ENCODE data around the gene GABRB1.

GABRB1 gene

DNA sequence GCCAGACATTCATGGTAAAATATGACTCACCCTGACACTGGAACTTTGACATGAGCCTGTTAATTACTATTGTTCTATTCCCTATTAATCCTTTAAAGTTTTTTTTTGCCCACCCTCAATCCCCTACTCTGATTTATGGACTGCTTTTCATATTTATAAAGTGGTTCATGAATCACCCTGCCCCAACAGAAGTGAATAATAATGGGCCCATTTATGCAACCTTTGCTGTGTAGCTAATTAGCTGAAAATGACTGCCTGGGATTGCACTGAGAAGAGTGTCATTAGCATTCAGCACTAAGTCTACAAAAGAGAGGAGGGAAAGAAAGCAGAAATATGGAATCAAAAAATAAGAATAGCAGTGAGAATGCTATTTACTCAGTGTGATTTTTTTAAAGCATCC, 277.8 kb downstream of the GABRB1 start:
- H3K4me3 ChIP-seq (ENCODE audit: low read length), result no peak overlapping the region
- TF ChIP-seq ZNF274 (IDR thresholded peaks at IDR 0.05; ENCODE audit: low read depth, low read length), result no peak

DNA sequence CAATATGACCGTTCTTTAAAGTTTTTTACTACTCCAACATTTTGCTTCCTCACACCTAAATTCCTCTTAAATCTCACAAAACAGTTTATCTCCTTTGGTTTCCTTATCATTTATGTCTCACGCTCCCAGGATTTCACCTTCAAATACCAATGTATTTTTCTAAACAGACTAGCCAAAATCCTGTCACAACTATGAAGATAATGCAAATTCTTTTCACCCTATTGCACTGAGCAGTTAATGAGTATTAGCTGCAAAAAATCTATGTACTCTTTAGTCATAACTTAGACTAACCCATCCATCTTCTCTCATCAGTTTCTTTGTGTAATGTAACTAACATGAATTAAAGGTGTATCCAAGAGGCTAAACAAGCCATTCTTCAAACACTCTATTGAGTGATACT, 280.8 kb downstream of the GABRB1 start:
- TF ChIP-seq ZNF274 (IDR thresholded peaks at IDR 0.05; ENCODE audit: low read depth, low read length), result no peak
- H3K4me3 ChIP-seq (ENCODE audit: low read length), result no peak overlapping the region

DNA sequence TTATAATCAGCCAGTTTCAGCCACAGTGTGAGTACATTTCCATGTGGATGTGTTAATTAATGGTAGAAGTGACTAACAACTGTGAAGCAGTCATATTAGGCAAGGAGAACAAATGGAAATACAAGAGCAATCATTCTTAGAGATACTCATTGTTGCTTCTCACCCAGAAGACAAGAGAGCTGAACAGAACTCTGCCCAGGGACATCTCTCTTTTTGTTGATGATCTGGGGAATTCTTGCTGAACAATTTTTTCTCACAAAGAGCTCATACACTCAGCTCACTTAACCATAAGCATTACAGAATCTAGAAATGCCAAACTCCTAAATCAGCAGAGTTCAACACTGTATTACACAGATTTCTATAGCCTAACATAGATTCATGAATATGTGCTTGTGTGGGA, 282.0 kb downstream of the GABRB1 start:
- no peak for TF ChIP-seq ZNF274 (IDR thresholded peaks at IDR 0.05; ENCODE audit: low read depth, low read length)
- no peak overlapping the region for H3K4me3 ChIP-seq (ENCODE audit: low read length)

DNA sequence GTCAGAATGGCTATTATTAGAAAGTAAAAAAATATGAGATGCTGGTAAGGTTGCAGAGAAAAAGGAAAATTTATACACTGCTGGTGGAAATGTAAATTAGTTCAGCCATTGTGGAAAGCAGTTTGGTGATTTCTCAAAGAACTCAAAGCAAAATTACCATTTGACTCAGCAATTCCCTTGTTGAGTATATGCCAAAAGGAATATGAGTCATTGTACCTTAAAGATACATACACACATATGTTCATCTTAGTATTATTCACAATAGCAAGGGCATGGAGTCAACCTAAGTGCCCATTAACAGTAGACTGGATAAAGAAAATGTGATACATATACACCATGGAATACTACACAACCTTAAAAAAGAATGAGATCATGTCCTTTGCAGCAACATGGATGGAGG, 284.0 kb downstream of the GABRB1 start:
- no peak overlapping the region for H3K4me3 ChIP-seq (ENCODE audit: low read length)
- TF ChIP-seq ZNF274 (IDR thresholded peaks at IDR 0.05; ENCODE audit: low read depth, low read length), result no peak

DNA sequence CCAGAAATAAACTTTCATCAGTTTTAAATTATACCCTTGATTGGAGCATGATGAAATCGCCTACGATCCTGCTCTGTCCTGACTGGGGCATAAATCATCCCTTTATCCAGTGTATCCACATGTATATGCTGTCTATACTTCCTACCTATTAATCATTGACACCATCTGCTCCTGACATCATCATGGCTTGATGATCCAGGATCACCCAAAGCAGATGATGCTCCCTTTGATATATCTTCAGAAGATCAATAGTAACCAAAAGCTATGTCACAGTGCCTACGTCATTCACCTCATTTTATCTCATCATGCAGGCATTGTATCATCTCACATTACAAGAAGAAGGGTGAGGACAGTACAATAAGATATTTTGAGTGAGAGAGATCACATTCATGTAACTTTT, 294.7 kb downstream of the GABRB1 start:
- H3K4me3 ChIP-seq (ENCODE audit: low read length), result no peak overlapping the region
- no peak for TF ChIP-seq ZNF274 (IDR thresholded peaks at IDR 0.05; ENCODE audit: low read depth, low read length)

DNA sequence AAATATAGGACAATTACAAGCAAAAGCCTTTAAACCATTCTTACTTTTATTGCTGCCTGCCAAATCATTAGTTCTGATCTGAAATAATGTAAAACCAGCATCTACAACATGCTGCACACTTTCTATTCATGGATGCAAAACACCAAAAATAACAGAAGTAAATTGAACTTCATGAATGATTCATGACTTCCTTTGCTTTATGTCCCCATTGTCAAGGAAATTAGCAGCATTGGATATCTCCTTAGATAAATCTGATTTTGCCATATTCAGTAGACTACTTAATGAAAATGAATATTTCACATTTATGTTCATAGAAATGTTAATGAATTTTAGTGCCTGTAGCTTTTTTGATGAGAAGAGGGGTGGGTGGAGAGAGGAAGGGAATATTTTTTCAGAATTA, 299.5 kb downstream of the GABRB1 start:
- no peak overlapping the region for H3K4me3 ChIP-seq (ENCODE audit: low read length)
- no peak for TF ChIP-seq ZNF274 (IDR thresholded peaks at IDR 0.05; ENCODE audit: low read depth, low read length)

DNA sequence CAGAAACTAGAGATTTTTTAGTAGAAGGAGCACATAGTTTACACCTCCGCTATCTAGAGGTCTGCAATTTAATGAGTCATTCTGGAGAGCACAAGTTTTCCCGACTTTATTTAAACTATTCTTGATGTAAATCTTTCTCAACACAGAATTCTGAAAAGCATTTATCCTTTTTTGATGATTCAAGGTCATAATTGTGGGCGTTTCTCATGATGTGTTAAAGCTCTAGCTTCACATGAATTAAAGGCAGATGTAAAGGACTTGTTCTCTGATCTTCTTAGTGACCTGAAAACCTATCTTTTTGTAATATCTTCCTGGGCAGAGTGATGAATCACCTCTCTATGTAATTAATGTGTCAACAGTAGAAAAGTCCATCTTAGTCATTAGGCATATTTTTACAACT, 303.3 kb downstream of the GABRB1 start:
- H3K4me3 ChIP-seq (ENCODE audit: low read length), result no peak overlapping the region
- no peak for TF ChIP-seq ZNF274 (IDR thresholded peaks at IDR 0.05; ENCODE audit: low read depth, low read length)

DNA sequence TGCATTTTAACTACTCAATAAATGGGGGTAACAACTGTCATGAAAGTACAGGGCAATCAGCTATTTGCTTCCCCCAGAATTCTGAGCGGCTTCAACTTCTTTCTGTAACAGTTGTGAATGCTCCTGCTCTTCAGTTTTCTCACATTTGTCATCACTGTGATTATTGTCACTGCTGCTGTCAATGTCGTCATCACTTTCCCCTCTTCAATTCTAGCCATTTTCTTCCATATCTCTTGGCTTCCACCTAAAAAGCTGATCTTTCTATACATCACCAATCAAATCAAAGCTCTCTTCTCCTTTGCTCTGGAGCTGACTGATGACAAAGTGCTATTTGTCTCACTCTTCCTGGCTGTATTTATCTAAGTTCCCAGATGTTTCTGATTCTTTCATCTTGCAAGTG, 306.5 kb downstream of the GABRB1 start:
- H3K4me3 ChIP-seq (ENCODE audit: low read length), result no peak overlapping the region
- no peak for TF ChIP-seq ZNF274 (IDR thresholded peaks at IDR 0.05; ENCODE audit: low read depth, low read length)

DNA sequence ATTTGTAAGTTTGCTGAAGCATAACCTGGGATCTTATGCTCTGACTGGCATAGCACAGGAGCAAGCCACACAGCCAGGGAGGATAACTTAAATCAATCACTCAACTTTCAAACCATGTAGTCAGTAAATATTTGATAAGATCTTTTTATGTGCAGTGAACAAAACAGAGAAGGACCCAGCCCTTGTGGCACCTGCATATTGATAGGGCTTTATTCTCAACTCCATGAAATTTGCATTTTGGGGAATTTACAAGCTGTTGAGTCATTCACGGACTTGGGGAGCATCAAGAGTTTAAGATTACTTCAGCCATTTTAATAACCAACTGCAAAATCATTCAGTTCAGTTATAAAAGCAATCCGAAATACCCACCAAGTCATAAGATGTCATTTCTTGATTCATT, 309.5 kb downstream of the GABRB1 start:
- TF ChIP-seq ZNF274 (IDR thresholded peaks at IDR 0.05; ENCODE audit: low read depth, low read length), result no peak
- H3K4me3 ChIP-seq (ENCODE audit: low read length), result no peak overlapping the region

DNA sequence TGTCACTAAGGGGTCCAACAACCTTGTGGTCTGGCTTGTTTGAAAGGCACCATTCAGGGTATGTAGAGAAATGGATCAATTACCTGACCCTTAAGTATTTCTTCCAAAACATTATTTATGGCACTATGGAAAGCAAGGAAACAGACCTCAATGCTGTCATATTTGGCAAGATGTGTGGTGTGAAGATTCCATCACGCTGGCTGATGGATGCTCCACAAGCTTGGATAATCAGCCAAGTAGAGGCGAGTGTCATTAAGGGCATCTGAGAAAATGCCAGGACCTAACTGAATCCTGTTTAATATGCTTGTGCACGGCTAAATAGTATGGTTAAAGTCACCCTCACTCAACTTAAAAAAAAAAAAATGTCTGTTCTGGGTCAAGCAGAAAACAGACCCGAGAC, 311.4 kb downstream of the GABRB1 start:
- no peak overlapping the region for H3K4me3 ChIP-seq (ENCODE audit: low read length)
- no peak for TF ChIP-seq ZNF274 (IDR thresholded peaks at IDR 0.05; ENCODE audit: low read depth, low read length)

DNA sequence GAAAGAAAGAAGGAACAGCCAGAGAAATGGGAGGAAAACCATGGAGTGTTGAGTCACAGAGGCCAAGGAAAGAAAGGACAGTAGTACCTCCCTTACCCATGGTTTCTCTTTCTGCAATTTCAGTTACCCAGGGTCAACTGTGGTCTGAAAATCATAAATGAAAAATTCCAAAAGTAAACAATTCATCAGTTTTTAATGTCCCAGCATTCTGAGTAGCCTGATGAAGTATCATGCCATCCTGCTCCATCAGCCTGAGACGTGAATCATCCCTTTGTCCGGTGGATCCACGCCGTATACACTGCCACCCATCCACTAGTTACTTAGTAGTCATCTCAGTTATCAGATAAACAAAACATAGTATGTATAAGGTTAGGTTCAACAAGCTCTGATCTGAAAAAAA, 318.0 kb downstream of the GABRB1 start:
- H3K4me3 ChIP-seq (ENCODE audit: low read length), result no peak overlapping the region
- no peak for TF ChIP-seq ZNF274 (IDR thresholded peaks at IDR 0.05; ENCODE audit: low read depth, low read length)

DNA sequence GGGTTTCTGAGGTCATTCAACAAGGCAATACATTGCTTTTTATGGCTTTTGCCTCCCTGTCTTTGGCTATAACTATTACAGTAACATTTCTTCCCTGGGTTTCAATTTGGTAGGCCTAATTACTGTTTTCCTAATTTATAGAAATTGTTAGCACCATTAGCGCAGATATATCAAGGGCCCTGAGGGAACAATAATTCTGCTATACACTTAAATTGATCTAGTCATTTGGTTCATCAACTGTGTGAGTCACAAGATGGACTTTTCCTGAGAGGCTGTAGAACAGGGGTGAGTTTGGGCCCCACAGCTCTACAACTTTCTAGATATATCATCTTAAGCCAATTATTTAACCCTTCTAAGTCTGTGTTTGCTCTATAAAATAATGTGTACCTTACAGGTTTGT, 324.2 kb downstream of the GABRB1 start:
- no peak overlapping the region for H3K4me3 ChIP-seq (ENCODE audit: low read length)
- TF ChIP-seq ZNF274 (IDR thresholded peaks at IDR 0.05; ENCODE audit: low read depth, low read length), result no peak

DNA sequence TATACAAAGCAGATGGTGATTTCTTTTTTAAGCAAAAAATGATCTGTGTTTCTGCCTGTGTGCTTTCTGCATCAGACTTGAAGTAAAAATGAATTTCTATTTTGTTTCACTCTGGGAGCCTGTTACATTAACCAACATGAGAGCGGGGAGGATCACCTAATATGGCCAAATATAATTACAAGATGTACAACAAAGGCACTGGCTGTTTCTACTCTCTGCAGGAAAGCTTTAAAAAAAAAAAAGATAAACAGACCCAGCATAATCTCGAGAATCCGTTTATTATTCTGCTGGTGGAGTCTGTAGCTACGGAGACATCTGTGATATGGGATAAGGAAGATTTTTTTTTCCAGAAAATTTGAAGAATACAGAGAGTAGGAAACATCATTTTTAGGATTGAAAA, 328.5 kb downstream of the GABRB1 start:
- H3K4me3 ChIP-seq (ENCODE audit: low read length), result no peak overlapping the region
- no peak for TF ChIP-seq ZNF274 (IDR thresholded peaks at IDR 0.05; ENCODE audit: low read depth, low read length)

DNA sequence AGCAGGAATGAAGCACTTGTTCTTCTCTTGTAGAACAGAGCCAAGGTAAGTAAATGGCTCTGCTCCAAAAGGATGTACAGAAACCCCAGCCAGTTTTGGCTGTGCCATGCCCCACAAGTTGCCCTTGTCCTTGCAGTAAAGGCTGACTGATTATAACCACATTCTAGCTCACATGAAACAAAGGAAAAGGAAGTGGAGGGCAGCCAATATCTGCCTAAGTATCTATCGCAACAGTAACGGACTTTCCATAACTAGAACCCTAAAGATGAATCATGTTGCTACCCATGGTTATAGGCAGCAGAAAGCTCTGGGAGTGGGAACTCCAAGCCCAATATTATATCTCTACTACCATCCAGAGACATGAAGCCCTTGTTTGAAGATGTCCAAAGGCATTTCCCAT, 336.4 kb downstream of the GABRB1 start:
- H3K4me3 ChIP-seq (ENCODE audit: low read length), result no peak overlapping the region
- TF ChIP-seq ZNF274 (IDR thresholded peaks at IDR 0.05; ENCODE audit: low read depth, low read length), result no peak

DNA sequence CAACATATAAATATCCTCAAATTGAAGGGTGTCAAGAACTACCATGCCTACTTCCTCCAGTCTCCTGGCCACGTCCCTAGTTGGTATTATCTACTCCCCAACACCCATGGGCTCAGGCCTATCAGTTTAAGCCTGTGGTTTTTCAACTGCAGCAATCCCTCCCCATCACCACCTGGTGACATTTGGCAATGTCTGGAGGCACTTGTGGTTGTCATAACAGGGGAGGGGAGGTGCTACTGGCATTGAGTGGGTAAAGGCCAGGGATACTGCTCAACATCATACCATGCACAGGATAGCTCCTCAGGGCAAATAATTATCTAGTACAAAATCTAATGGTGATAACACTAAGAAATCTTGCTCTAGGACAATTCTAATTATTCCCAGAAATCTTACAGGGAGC, 336.8 kb downstream of the GABRB1 start:
- no peak for TF ChIP-seq ZNF274 (IDR thresholded peaks at IDR 0.05; ENCODE audit: low read depth, low read length)
- no peak overlapping the region for H3K4me3 ChIP-seq (ENCODE audit: low read length)

DNA sequence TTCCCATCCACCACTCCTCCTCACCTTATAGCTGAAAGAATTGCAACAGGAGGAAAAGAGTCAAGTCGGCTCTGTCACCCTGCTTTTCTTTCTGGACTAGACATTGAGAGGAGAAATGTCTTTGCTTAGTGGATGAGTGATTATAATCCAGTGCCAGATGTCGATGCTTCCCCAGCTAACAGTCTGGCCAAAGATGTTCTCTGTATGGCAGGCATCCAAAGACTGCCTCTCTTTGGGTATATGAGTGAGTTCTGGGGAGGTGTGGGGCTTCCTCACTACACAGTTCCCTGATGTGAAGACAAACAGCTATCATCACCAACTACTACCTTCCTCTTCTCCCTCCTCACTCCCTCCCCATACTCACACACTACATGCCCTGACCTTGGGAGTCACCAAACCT, 341.2 kb downstream of the GABRB1 start:
- no peak for TF ChIP-seq ZNF274 (IDR thresholded peaks at IDR 0.05; ENCODE audit: low read depth, low read length)

DNA sequence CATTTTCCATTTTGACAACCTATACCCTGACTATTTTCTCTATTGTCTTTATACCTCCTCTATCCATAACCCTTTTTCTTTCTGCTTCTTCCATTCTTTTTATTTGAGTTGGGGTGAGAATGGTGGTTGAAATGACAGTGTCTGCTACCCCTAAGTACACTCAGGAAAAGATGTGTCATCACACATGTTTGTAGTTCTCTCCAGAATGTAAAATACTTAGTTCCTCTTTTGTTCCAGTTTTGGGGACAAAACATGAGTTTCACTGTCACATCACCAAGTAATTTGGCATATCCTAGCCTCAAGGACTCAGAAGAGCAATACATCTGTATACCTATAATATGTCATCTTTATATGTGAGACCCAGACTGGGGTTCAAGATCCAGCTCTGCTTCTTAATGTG, 341.8 kb downstream of the GABRB1 start:
- H3K4me3 ChIP-seq (ENCODE audit: low read length), result no peak overlapping the region

More for the DNA sequence above, 341.2 kb downstream of the GABRB1 start:
- no peak overlapping the region for H3K4me3 ChIP-seq (ENCODE audit: low read length)

More for the DNA sequence above, 341.8 kb downstream of the GABRB1 start:
- TF ChIP-seq ZNF274 (IDR thresholded peaks at IDR 0.05; ENCODE audit: low read depth, low read length), result no peak
